Suprapubic skin (tissue), 4 donors: ENCODE measurements around the gene AOC1. TPM values are rescaled to one million over a fixed set of nuclear protein-coding genes. Genes with fewer than 3 reads are reported as not detected.

ENCODE experiments used
- DNase-seq, 2 donors: peaks; one replicate each; pipeline ENCODE4 v3.0.0-alpha.2; 2019; ENCODE audit warnings: low spot score in 2 of 2
- H3K27ac ChIP-seq: fragments of 200-600 bp; sonication (generic); one replicate; pipeline ENCODE4 v1.5.1; 2019
- H3K27me3 ChIP-seq: fragments of 200-600 bp; sonication (generic); one replicate; pipeline ENCODE4 v1.5.1; 2019
- H3K36me3 ChIP-seq: fragments of 200-600 bp; sonication (generic); one replicate; pipeline ENCODE4 v1.5.1; 2019
- H3K4me1 ChIP-seq: fragments of 200-600 bp; sonication (generic); one replicate; pipeline ENCODE4 v1.5.1; 2019
- H3K4me3 ChIP-seq: fragments of 200-600 bp; sonication (generic); one replicate; pipeline ENCODE4 v1.5.1; 2019; ENCODE audit warnings: mild to moderate bottlenecking
- H3K9me3 ChIP-seq: fragments of 200-600 bp; sonication (generic); one replicate; pipeline ENCODE4 v1.5.1; 2019
- CTCF ChIP-seq, 2 donors: fragments of 200-600 bp in 1 of 2; fragments of 450-650 bp in 1 of 2; sonication (generic) in 1 of 2; IDR thresholded peaks; one replicate each; pipeline ENCODE4 v1.5.1; 2016 to 2019; ENCODE audit warnings: antibody characterized with exemption in 2 of 2, mild to moderate bottlenecking in 1 of 2, moderate library complexity in 1 of 2
- EP300 ChIP-seq: sonication (generic); formaldehyde crosslinking; IDR thresholded peaks from one replicate; pipeline ENCODE4 v1.6.1; 2017; ENCODE audit warnings: antibody characterized with exemption
- POLR2A ChIP-seq, 2 donors: fragments of 450-650 bp; IDR thresholded peaks; one replicate each; pipeline ENCODE4 v1.6.1; 2017; ENCODE audit warnings: antibody characterized with exemption in 2 of 2, mild to moderate bottlenecking in 2 of 2, moderate library complexity in 2 of 2
- POLR2AphosphoS5 ChIP-seq, 3 donors: sonication (generic); formaldehyde crosslinking; IDR thresholded peaks; one replicate each; pipeline ENCODE4 v1.6.1; 2017; ENCODE audit warnings: antibody characterized with exemption in 3 of 3
- WGBS: methylation state at CpG from one replicate; pipeline ENCODE4 v1.1.5; 2018; 5-methylcytosine and 5-hydroxymethylcytosine counted together
- total RNA-seq, 4 donors: library from RNA; depleted of rRNA; stranded (reverse); fragments of >200 nt; gene quantifications; one replicate each; pipeline ENCODE4 v1.1.0, GENCODE V29; 2016

AOC1 gene
- total RNA-seq, 4 donors from 2014 or later, result 1.9 to 5.5 (median 2.3) TPM

- H3K36me3 ChIP-seq, result no peaks in the 10 kb centered on the region
- TF ChIP-seq POLR2A (IDR thresholded peaks at IDR 0.05) (no peak), CTCF (IDR thresholded peaks at IDR 0.05) (peak; percentile 50 to 52)
- DNase-seq, result peak in 1 of 2 donors; percentile 80
- peak overlapping the region; percentile 26 for H3K27ac ChIP-seq
- H3K4me3 ChIP-seq, result no peak overlapping the region
- 4% methylated on average over 19 of the region's 19 CpGs for WGBS
- H3K4me1 ChIP-seq, result peaks cover 16% of the 10 kb centered on the region
- H3K27me3 ChIP-seq, result no peaks in the 10 kb centered on the region
- H3K9me3 ChIP-seq, result peaks cover 16% of the 10 kb centered on the region
These were observed 24.7 kb downstream of the AOC1 start for GRCh38 chr7:150876817-150877526.

GRCh38 chr7:150877536-150877935 lies 25.2 kb downstream of the AOC1 start:
- peaks cover 16% of the 10 kb centered on the region for H3K9me3 ChIP-seq
- no peaks in the 10 kb centered on the region for H3K36me3 ChIP-seq
- TF ChIP-seq CTCF (IDR thresholded peaks at IDR 0.05) (no peak), POLR2A (IDR thresholded peaks at IDR 0.05) (no peak), EP300 (no peak), POLR2AphosphoS5 (IDR thresholded peaks at IDR 0.05) (no peak)
- H3K4me3 ChIP-seq, result no peak overlapping the region
- peak overlapping the region; percentile 26 for H3K27ac ChIP-seq
- H3K4me1 ChIP-seq, result peaks cover 16% of the 10 kb centered on the region
- H3K27me3 ChIP-seq, result no peaks in the 10 kb centered on the region
- DNase-seq, result no peak
- WGBS, result 57% methylated on average over 4 of the region's 4 CpGs

- no peaks in the 10 kb centered on the region for H3K36me3 ChIP-seq
- no peaks in the 10 kb centered on the region for H3K27me3 ChIP-seq
- no peak for DNase-seq
- no peak overlapping the region for H3K27ac ChIP-seq
- peaks cover 16% of the 10 kb centered on the region for H3K4me1 ChIP-seq
- TF ChIP-seq CTCF (IDR thresholded peaks at IDR 0.05), result no peak
- TF ChIP-seq POLR2A (IDR thresholded peaks at IDR 0.05), result no peak
- no peak for TF ChIP-seq POLR2AphosphoS5 (IDR thresholded peaks at IDR 0.05)
- TF ChIP-seq EP300, result no peak
- peaks cover 16% of the 10 kb centered on the region for H3K9me3 ChIP-seq
- no peak overlapping the region for H3K4me3 ChIP-seq
These were observed 27.0 kb downstream of the AOC1 start for GRCh38 chr7:150879345-150879744.

GRCh38 chr7:150881189-150881588 lies 28.9 kb downstream of the AOC1 start:
- H3K4me3 ChIP-seq, result no peak overlapping the region
- H3K36me3 ChIP-seq, result no peaks in the 10 kb centered on the region
- TF ChIP-seq POLR2AphosphoS5 (IDR thresholded peaks at IDR 0.05), result no peak
- no peak for TF ChIP-seq CTCF (IDR thresholded peaks at IDR 0.05)
- no peak for TF ChIP-seq POLR2A (IDR thresholded peaks at IDR 0.05)
- TF ChIP-seq EP300, result no peak
- peaks cover 16% of the 10 kb centered on the region for H3K9me3 ChIP-seq
- WGBS, result 93% methylated on average over 1 of the region's 1 CpG
- no peaks in the 10 kb centered on the region for H3K27me3 ChIP-seq
- H3K4me1 ChIP-seq, result peaks cover 12% of the 10 kb centered on the region
- no peak for DNase-seq
- H3K27ac ChIP-seq, result no peak overlapping the region

GRCh38 chr7:150890853-150891584 lies 38.7 kb downstream of the AOC1 start:
- no peak for TF ChIP-seq POLR2A (IDR thresholded peaks at IDR 0.05)
- TF ChIP-seq POLR2AphosphoS5 (IDR thresholded peaks at IDR 0.05), result no peak
- TF ChIP-seq EP300, result no peak
- TF ChIP-seq CTCF (IDR thresholded peaks at IDR 0.05), result no peak
- Histone ChIP-seq H3K36me3 (no peaks in the 10 kb centered on the region), H3K4me3 (no peak overlapping the region), H3K4me1 (no peaks in the 10 kb centered on the region), H3K27me3 (peaks cover 3% of the 10 kb centered on the region), H3K9me3 (no peaks in the 10 kb centered on the region), H3K27ac (no peak overlapping the region)
- no peak for DNase-seq
- WGBS, result 83% methylated on average over 2 of the region's 2 CpGs
